IMR-90 (cell line): ENCODE data around the gene AQP12B. TPM values are rescaled to one million over a fixed set of nuclear protein-coding genes. Genes with fewer than 3 reads are reported as not detected.
"Not testable (repeated sequence)": the region's sequence is repeated elsewhere in the genome, so short reads cannot be mapped to it uniquely, and the experiment has no call there.

Source experiments
- ATAC-seq: fragments of 200-7000 bp; cut with Tn5 transposase; 2 replicates; pipeline ENCODE4 v1.9.1; 2020; ENCODE audit warnings: low read depth, mild to moderate bottlenecking, moderate library complexity
- BruUV-seq: library from RNA; stranded (reverse); fragments of 400-500 nt; replicated peaks from 2 replicates; lab custom pipeline; 2021; lab: Mats Ljungman, UMichigan
- CTCF ChIA-PET: fragments of 300-600 bp; formaldehyde crosslinking; extraction: SDS; loops from one replicate; lab custom pipeline; 2021; ENCODE audit warnings: antibody characterized with exemption; lab: Yijun Ruan, JAX
- POLR2A ChIA-PET: fragments of 300-600 bp; sonication (Branson Sonifier 250); formaldehyde crosslinking; loops from one replicate; lab custom pipeline; 2022; ENCODE audit warnings: antibody characterized with exemption; ENCODE audit not compliant: unreplicated experiment; lab: Charles Lee
- DNase-seq: peaks from one replicate; pipeline ENCODE4 v3.0.0; 2013
- H2AFZ ChIP-seq: replicated peaks from 2 replicates; pipeline ENCODE3; 2013; ENCODE audit warnings: low read length, mild to moderate bottlenecking; ENCODE audit not compliant: poor library complexity
- H2AK5ac ChIP-seq: 2 replicates; pipeline ENCODE4 v1.6.1; 2013; ENCODE audit warnings: low read depth, low read length, inconsistent platforms
- H2AK9ac ChIP-seq: replicated peaks from 2 replicates; pipeline ENCODE3; 2013; ENCODE audit warnings: mild to moderate bottlenecking, low read depth, low read length, moderate library complexity; ENCODE audit not compliant: poor library complexity
- H2BK120ac ChIP-seq: 2 replicates; pipeline ENCODE4 v1.6.1; 2013; ENCODE audit warnings: low read depth, low read length, inconsistent platforms
- H2BK15ac ChIP-seq: 3 replicates; pipeline ENCODE4 v1.6.1; 2013; ENCODE audit warnings: low read depth, low read length, inconsistent platforms
- H2BK20ac ChIP-seq: 2 replicates; pipeline ENCODE4 v1.6.1; 2013; ENCODE audit warnings: low read depth, mild to moderate bottlenecking, inconsistent platforms, low read length, moderate library complexity
- H2BK5ac ChIP-seq: 2 replicates; pipeline ENCODE4 v1.6.1; 2013; ENCODE audit warnings: mild to moderate bottlenecking, low read depth, low read length, inconsistent platforms; ENCODE audit not compliant: poor library complexity, severe bottlenecking
- H3K14ac ChIP-seq: replicated peaks from 2 replicates; pipeline ENCODE4 v1.6.1; 2013; ENCODE audit warnings: low read depth, low read length, inconsistent platforms
- H3K18ac ChIP-seq: 2 replicates; pipeline ENCODE4 v1.6.1; 2013; ENCODE audit warnings: low read depth, low read length, control low read depth
- H3K23ac ChIP-seq: 2 replicates; pipeline ENCODE4 v1.6.1; 2013; ENCODE audit warnings: low read depth, low read length, inconsistent platforms
- H3K27ac ChIP-seq: 2 replicates; pipeline ENCODE4 v1.5.1; 2013; ENCODE audit warnings: mild to moderate bottlenecking, control low read depth, low read length; ENCODE audit not compliant: insufficient read depth
- H3K27me3 ChIP-seq: 2 replicates; pipeline ENCODE4 v1.6.1; 2013; ENCODE audit warnings: low read length; ENCODE audit not compliant: control insufficient read depth, insufficient read depth
- H3K36me3 ChIP-seq: 2 replicates; pipeline ENCODE4 v1.6.1; 2013; ENCODE audit warnings: low read length, mixed read lengths; ENCODE audit not compliant: control insufficient read depth, insufficient read depth
- H3K4ac ChIP-seq: 2 replicates; pipeline ENCODE4 v1.6.1; 2013; ENCODE audit warnings: low read depth, low read length, inconsistent platforms
- H3K4me1 ChIP-seq: 2 replicates; pipeline ENCODE4 v1.6.1; 2013; ENCODE audit warnings: low read length, mixed read lengths; ENCODE audit not compliant: control insufficient read depth, insufficient read depth
- H3K4me2 ChIP-seq: 2 replicates; pipeline ENCODE4 v1.6.1; 2013; ENCODE audit warnings: low read depth, mild to moderate bottlenecking, control low read depth, low read length, moderate library complexity
- H3K4me3 ChIP-seq: 2 replicates; pipeline ENCODE4 v1.5.1; 2013; ENCODE audit warnings: low read depth, mild to moderate bottlenecking, control low read depth, low read length, moderate library complexity; ENCODE audit not compliant: insufficient read depth
- H3K56ac ChIP-seq: 2 replicates; pipeline ENCODE4 v1.6.1; 2013; ENCODE audit warnings: low read length, inconsistent platforms; ENCODE audit not compliant: insufficient read depth; ENCODE audit errors: extremely low read depth
- H3K79me1 ChIP-seq, 2 experiments: 2 replicates each; pipeline ENCODE4 v1.6.1; 2013; ENCODE audit warnings: low read length in 2 of 2, inconsistent platforms in 1 of 2, low read depth in 1 of 2
- H3K9ac ChIP-seq: 2 replicates; pipeline ENCODE4 v1.6.1; 2013; ENCODE audit warnings: low read depth, low read length, control low read depth
- H3K9me1 ChIP-seq: 2 replicates; pipeline ENCODE4 v1.6.1; 2013; ENCODE audit warnings: low read length, inconsistent platforms; ENCODE audit not compliant: insufficient read depth
- H3K9me3 ChIP-seq: 2 replicates; pipeline ENCODE4 v1.6.1; 2013; ENCODE audit warnings: low read length; ENCODE audit not compliant: control insufficient read depth, insufficient read depth
- H4K20me1 ChIP-seq: 2 replicates; pipeline ENCODE4 v1.6.1; 2013; ENCODE audit warnings: low read length, inconsistent platforms; ENCODE audit not compliant: insufficient read depth
- H4K5ac ChIP-seq: 2 replicates; pipeline ENCODE4 v1.6.1; 2013; ENCODE audit warnings: mild to moderate bottlenecking, low read depth, low read length, control low read depth
- H4K8ac ChIP-seq, 2 experiments: 2 replicates each; pipeline ENCODE4 v1.6.1; 2013; ENCODE audit warnings: low read depth in 2 of 2, low read length in 2 of 2, control low read depth in 1 of 2, inconsistent platforms in 1 of 2
- H4K91ac ChIP-seq: 2 replicates; pipeline ENCODE4 v1.6.1; 2013; ENCODE audit warnings: low read depth, low read length, inconsistent platforms; ENCODE audit not compliant: insufficient read depth
- CEBPB ChIP-seq: IDR thresholded peaks from 2 replicates; pipeline ENCODE4 v1.6.1; 2012; ENCODE audit warnings: low read depth, low read length, improper control_type of control experiment
- CHD1 ChIP-seq: IDR thresholded peaks from 2 replicates; pipeline ENCODE4 v1.6.1; 2012; ENCODE audit warnings: low read depth, low read length, improper control_type of control experiment
- RAD21 ChIP-seq: IDR thresholded peaks from 2 replicates; pipeline ENCODE4 v1.6.1; 2012; ENCODE audit warnings: low read length, improper control_type of control experiment
- RFX5 ChIP-seq: IDR thresholded peaks from 2 replicates; pipeline ENCODE4 v1.8.0; 2012; ENCODE audit warnings: low read depth, mild to moderate bottlenecking, low read length, moderate library complexity
- SMC3 ChIP-seq: fragments of 150-350 bp; IDR thresholded peaks from 2 replicates; pipeline ENCODE4 v1.6.1; 2016; ENCODE audit warnings: low read depth, mild to moderate bottlenecking, antibody characterized with exemption, low read length, moderate library complexity
- WGBS, 2 experiments: methylation state at CpG; one replicate each; pipeline versions ENCODE4 v1.1.5 to v1.1.7; 2013; ENCODE audit warnings: missing lambda C conversion rate in 2 of 2; ENCODE audit not compliant: insufficient read length in 1 of 2; ENCODE audit errors: extremely low coverage in 2 of 2; 5-methylcytosine and 5-hydroxymethylcytosine counted together
- dilution Hi-C: fragments of 300-500 bp; cut with HindIII; formaldehyde crosslinking; loops from one replicate; pipeline ENCODE4 v1.14.3; 2018; ENCODE audit warnings: low sequenced_read_pairs; ENCODE audit not compliant: unreplicated experiment
- in situ Hi-C: fragments of 300-500 bp; cut with MboI; formaldehyde crosslinking; loops from 3 replicates; pipeline ENCODE4 v1.14.3; 2019; ENCODE audit warnings: low sequenced_read_pairs, inconsistent platforms, mixed read lengths
- intact Hi-C: fragments of 100-400 bp; cut with micrococcal nuclease; formaldehyde crosslinking; loops from 2 replicates; pipeline ENCODE4 v1.10.0; 2022
- polyA plus RNA-seq, 3 experiments: library from polyadenylated mRNA; depleted of rRNA; stranded (reverse); fragments of >200 nt; gene quantifications; 2 replicates each; pipeline ENCODE4 v1.2.3, GENCODE V29; 2012; ENCODE audit warnings: low replicate concordance in 1 of 3
- total RNA-seq: library from RNA; depleted of rRNA; stranded (reverse); fragments of >200 nt; gene quantifications from 2 replicates; pipeline ENCODE4 v1.2.3, GENCODE V29; 2012

Gene AQP12B
- total and polyA plus RNA-seq, 2 of the 4 experiments (the other 2 are of a cell fraction): not detected

- Histone ChIP-seq H3K27ac (no peak overlapping the region), H2BK5ac (no peak overlapping the region), H2AK5ac (no peak overlapping the region), H3K18ac (no peak overlapping the region), H4K5ac (no peak overlapping the region), H2BK20ac (no peak overlapping the region), H2BK15ac (no peak overlapping the region), H3K4ac (no peak overlapping the region), H3K27me3 (peaks cover 18% of the 10 kb centered on the region), H3K79me1 (no peaks in the 10 kb centered on the region), H3K23ac (no peak overlapping the region), H2BK120ac (no peak overlapping the region), H4K8ac (no peak overlapping the region), H3K4me3 (no peak overlapping the region), H3K9me1 (no peaks in the 10 kb centered on the region), H4K91ac (no peak overlapping the region), H2AFZ (no peak overlapping the region), H3K36me3 (no peaks in the 10 kb centered on the region), H3K9me3 (no peaks in the 10 kb centered on the region), H2AK9ac (no peak overlapping the region), H3K4me2 (no peak overlapping the region), H4K20me1 (no peaks in the 10 kb centered on the region), H3K4me1 (no peaks in the 10 kb centered on the region), H3K14ac (no peak overlapping the region), H3K56ac (no peak overlapping the region), H3K9ac (no peak overlapping the region)
- intact Hi-C loops (loop anchor here (5.0 kb wide), 1 partner anchor 189 kb away; no protein-coding TSS in a partner anchor), dilution Hi-C loops (no loop called here), in situ Hi-C loops (no loop called here)
- DNase-seq: no peak
- no peak for ATAC-seq
- no peak for TF ChIP-seq RAD21
- no peak for TF ChIP-seq CHD1
- no peak for TF ChIP-seq CEBPB
- TF ChIP-seq SMC3: no peak
- TF ChIP-seq RFX5: no peak
- 83% methylated on average over 33 of the region's 67 CpGs; no CpG with 5 or more reads in 1 of the 2 experiments for WGBS, 2 experiments
- ChIA-PET CTCF (no interaction called here), POLR2A (no interaction called here)
- BruUV-seq: no TSS peak
Measured at GRCh38 chr2:240701091-240701735, 18.5 kb upstream of the AQP12B start.

GRCh38 chr2:240700616-240701015, 17.9 kb upstream of the AQP12B start:
- H3K36me3 ChIP-seq, H3K27ac ChIP-seq, H3K79me1 ChIP-seq, H4K20me1 ChIP-seq, H2AK5ac ChIP-seq, H3K9me1 ChIP-seq, H3K9me3 ChIP-seq, H2BK20ac ChIP-seq, H2BK5ac ChIP-seq, ATAC-seq, H2AK9ac ChIP-seq, H3K14ac ChIP-seq, DNase-seq, H3K56ac ChIP-seq, H3K23ac ChIP-seq, dilution Hi-C loops, CTCF ChIA-PET, H2AFZ ChIP-seq, BruUV-seq, H3K9ac ChIP-seq, H3K4me3 ChIP-seq, H3K4ac ChIP-seq, H4K8ac ChIP-seq, in situ Hi-C loops, H4K91ac ChIP-seq, H4K5ac ChIP-seq, POLR2A ChIA-PET, H3K4me1 ChIP-seq, H3K4me2 ChIP-seq, H3K18ac ChIP-seq, H2BK15ac ChIP-seq, H2BK120ac ChIP-seq: not testable (repeated sequence)
- peaks cover 16% of the 10 kb centered on the region for H3K27me3 ChIP-seq
- WGBS, 2 experiments: 80% methylated on average over 1 of the region's 21 CpGs; no CpG with 5 or more reads in 1 of the 2 experiments
- intact Hi-C loops: loop anchor here (5.0 kb wide), 1 partner anchor 188 kb away; no protein-coding TSS in a partner anchor
